Effector memory CD8-positive, alpha-beta T cell (primary cell): ENCODE measurements around the gene CATSPERD.
"Not testable (repeated sequence)": the region's sequence is repeated elsewhere in the genome, so short reads cannot be mapped to it uniquely, and the experiment has no call there.

Experiments
- ATAC-seq: fragments of 150-1000 bp; cut with Tn5 transposase; replicated peaks from 2 replicates; pipeline ENCODE4 v1.10.0; 2021; ENCODE audit warnings: mild to moderate bottlenecking, moderate library complexity
- DNase-seq, 3 experiments: peaks; one replicate each; pipeline ENCODE4 v3.0.0; 2021
- H3K27ac Mint-ChIP-seq, 2 donors: one replicate each; pipeline ENCODE4 v1.8.0; 2022; ENCODE audit warnings: mild to moderate bottlenecking in 2 of 2, mixed read lengths in 2 of 2, moderate library complexity in 2 of 2
- H3K27me3 Mint-ChIP-seq, 2 donors: one replicate each; pipeline ENCODE4 v1.8.0; 2022; ENCODE audit warnings: mixed read lengths in 2 of 2
- H3K36me3 Mint-ChIP-seq: one replicate; pipeline ENCODE4 v1.8.0; 2022; ENCODE audit warnings: mild to moderate bottlenecking, moderate library complexity, mixed read lengths; ENCODE audit not compliant: insufficient read depth
- H3K4me1 Mint-ChIP-seq, 2 donors: one replicate each; pipeline ENCODE4 v1.8.0; 2022; ENCODE audit warnings: low read depth in 2 of 2, mixed read lengths in 2 of 2
- H3K4me3 Mint-ChIP-seq, 2 donors: one replicate each; pipeline ENCODE4 v1.8.0; 2022; ENCODE audit warnings: mild to moderate bottlenecking in 2 of 2, mixed read lengths in 2 of 2, moderate library complexity in 2 of 2
- H3K9me3 Mint-ChIP-seq, 2 donors: one replicate each; pipeline ENCODE4 v1.8.0; 2022; ENCODE audit warnings: mixed read lengths in 2 of 2

Gene CATSPERD

DNA sequence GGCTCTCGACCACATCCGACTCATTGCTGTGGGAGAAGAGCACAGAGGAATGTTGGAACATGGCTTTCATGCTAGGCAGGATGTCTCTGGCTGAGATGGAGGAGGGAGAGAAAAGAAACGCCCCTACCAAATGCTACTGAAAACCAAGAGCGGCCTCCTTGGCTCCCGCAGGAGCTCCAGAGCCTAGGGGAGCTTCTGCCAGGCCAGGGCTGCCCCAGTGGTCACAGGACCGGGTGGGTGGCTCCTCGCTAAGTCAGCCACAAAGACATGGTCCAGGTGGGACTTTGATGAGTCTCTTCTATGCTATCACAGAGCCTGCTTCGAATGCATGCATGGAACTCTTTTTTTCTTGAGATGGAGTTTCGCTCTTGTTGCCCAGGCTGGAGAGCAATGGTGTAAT lies 7.2 kb upstream of the CATSPERD start:
- Mint-ChIP-seq H3K36me3 (peaks cover 78% of the 10 kb centered on the region), H3K4me3 (no peak overlapping the region), H3K4me1 (peaks cover 6 to 7% of the 10 kb centered on the region in 2 donors), H3K27me3 (no peaks in the 10 kb centered on the region), H3K9me3 (no peaks in the 10 kb centered on the region), H3K27ac (peak overlapping the region in 1 of 2 donors; percentile 35)
- DNase-seq: no peak
- ATAC-seq: no peak

GRCh38 chr19:5714816-5715215 lies 5.6 kb upstream of the CATSPERD start:
- H3K36me3 Mint-ChIP-seq: peaks cover 71% of the 10 kb centered on the region
- H3K4me1 Mint-ChIP-seq: peaks cover 14 to 16% of the 10 kb centered on the region in 2 donors
- H3K9me3 Mint-ChIP-seq: no peaks in the 10 kb centered on the region
- no peak for DNase-seq
- no peak for ATAC-seq
- no peak overlapping the region for H3K4me3 Mint-ChIP-seq
- no peak overlapping the region for H3K27ac Mint-ChIP-seq
- no peaks in the 10 kb centered on the region for H3K27me3 Mint-ChIP-seq

DNA sequence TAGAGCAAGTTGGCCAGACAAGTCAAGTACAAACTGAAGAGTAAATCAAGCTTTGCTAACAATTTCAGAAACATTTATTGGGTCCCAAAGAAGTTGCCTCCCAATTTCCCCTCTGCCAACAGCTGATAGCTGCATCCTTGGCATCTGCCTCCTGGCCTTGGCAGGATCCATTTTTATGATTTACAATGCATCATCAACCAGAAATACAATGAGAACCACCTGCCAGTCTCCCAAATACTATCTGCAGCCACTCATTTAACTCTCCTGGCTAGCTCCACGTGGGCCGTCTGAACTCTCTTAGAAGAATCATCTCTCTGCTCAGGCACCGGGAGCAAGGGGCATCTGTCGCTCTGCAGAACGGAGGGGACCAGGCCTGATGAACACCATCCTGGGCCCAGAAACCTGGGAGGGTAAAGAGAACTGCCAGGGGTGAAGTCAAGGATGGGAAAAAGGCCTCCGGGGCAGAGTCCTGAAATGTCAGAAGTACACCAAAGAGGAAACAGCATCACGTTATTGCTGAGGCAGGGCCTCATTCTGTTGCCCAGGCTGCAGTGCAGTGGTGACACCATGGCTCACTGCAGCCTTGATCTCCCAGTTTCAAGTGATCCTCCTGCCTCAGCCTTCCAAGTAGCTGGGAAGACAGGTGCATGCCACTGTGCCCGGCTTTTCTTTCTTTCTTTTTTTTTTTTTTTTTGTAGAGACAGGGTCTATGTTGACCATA lies 3.1 kb upstream of the CATSPERD start:
- no peak for ATAC-seq
- no peaks in the 10 kb centered on the region for H3K9me3 Mint-ChIP-seq
- peaks cover 61% of the 10 kb centered on the region for H3K36me3 Mint-ChIP-seq
- no peaks in the 10 kb centered on the region for H3K27me3 Mint-ChIP-seq
- peaks cover 16 to 18% of the 10 kb centered on the region in 2 donors for H3K4me1 Mint-ChIP-seq
- peak overlapping the region in 1 of 2 donors; percentile 93 for H3K4me3 Mint-ChIP-seq
- no peak for DNase-seq
- H3K27ac Mint-ChIP-seq: peak overlapping the region; percentile 91 to 97

GRCh38 chr19:5718037-5718578 lies 2.3 kb upstream of the CATSPERD start:
- DNase-seq: no peak
- ATAC-seq: no peak
- Mint-ChIP-seq H3K27ac (peak overlapping the region; percentile 91 to 97), H3K4me3 (peak overlapping the region; percentile 87 to 93), H3K9me3 (no peaks in the 10 kb centered on the region), H3K36me3 (peaks cover 53% of the 10 kb centered on the region), H3K4me1 (peaks cover 16 to 18% of the 10 kb centered on the region in 2 donors), H3K27me3 (no peaks in the 10 kb centered on the region)

DNA sequence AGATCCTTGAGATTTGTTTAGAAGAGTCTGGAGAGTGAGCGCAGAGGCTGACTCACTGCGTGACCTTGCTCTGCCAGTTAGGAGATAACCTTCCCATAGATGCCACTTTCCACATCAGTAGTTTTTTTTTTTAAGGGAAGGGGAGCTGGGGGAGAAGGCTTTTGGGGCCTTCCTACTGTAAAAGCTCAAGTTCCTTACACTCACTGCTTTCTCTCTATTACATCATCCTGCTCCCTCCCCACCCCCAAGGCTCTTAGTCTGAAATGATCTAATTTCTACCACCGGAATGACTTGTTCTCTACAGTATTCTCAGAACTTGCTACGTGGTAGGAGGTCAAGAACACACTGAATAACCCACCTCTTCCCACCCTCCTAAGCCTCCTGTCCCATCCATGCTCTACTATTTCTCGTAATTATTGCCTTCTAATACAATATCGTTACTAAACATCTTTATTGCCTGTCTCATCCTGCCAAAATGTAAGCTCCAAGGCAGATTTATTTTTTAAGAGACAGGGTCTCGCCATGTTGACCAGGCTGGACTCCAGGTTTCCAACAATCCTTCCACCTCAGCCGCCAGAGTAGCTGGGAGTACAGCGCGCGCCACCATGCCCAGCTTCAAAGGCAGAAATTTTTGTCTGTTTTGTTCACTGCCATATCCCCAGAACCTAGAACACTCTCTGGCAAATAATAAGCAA lies 1.7 kb upstream of the CATSPERD start:
- Mint-ChIP-seq H3K27ac (peak overlapping the region; percentile 91 to 97), H3K9me3 (no peaks in the 10 kb centered on the region), H3K36me3 (peaks cover 47% of the 10 kb centered on the region), H3K27me3 (no peaks in the 10 kb centered on the region), H3K4me1 (peaks cover 16 to 18% of the 10 kb centered on the region in 2 donors), H3K4me3 (peak overlapping the region; percentile 87 to 93)
- no peak for DNase-seq
- ATAC-seq: no peak

DNA sequence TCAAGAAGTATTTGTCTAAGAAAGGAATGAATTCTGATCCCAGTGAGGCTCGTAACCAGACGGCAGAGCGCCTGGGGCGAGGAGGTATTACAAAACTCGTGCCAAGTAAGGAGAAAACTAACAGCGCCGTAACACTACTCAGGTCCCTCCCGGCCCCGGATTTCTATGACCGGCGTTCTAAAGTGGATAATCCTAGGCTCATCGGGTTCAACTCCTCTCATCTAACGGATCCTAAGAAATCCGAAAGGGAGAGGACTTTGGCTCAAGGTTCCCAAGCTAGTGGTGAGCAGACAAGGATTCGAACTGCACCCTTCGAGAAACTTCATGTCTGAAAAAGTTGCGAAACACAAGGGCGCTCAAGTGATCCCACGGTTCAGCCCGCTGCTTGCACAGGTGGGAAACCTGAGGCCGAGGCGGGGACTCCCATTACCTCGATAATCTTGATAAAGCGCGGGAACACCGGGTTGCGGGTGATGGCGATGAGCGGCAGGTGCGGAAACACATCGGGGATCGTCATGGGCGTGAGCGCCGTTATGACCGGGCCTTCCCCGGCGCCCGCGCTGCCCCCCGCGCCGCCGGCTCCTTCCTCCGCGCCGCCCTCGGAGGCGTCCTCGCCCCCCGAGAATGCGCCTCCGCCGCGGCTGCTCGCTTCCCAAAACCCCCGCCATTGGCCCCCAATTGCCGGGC lies 1.0 kb upstream of the CATSPERD start:
- Mint-ChIP-seq H3K36me3 (peaks cover 40% of the 10 kb centered on the region), H3K27me3 (no peaks in the 10 kb centered on the region), H3K4me3 (peak overlapping the region; percentile 87 to 93), H3K4me1 (peaks cover 16 to 18% of the 10 kb centered on the region in 2 donors), H3K27ac (peak overlapping the region; percentile 91 to 97), H3K9me3 (no peaks in the 10 kb centered on the region)
- peak in 2 of 3 experiments; percentile 21 to 25 for DNase-seq
- ATAC-seq: no peak

DNA sequence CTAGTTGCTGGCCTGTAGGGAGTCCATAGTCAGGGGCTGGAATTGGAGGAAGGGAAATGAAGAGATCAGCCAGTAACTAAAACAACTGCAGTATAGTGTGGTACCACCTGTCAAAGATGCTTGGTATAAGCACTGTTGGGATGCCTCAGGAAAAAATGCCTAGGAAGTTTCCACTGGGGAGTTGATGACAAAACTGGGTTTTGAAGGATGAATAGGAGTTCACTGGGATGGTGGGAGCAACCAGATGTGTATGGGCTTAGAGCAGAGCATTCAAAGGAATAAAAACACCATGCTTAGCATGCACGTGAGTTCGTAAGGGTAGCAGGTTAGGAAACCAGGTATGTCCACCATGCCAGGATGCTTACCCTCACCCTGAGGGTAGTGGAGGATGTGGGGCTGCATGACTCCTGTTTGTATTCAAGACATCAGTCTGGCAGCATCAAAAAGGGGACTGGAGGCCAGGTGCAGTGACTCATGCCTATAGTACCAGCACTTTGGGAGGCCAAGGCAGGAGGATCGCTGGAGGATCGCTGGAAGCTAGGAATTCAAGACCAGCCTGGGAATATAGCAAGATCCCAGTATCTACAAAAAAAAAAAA lies 7.1 kb downstream of the CATSPERD start:
- DNase-seq: no peak
- H3K9me3 Mint-ChIP-seq: no peaks in the 10 kb centered on the region
- peaks cover 11 to 17% of the 10 kb centered on the region in 2 donors for H3K27me3 Mint-ChIP-seq
- no peak overlapping the region for H3K4me3 Mint-ChIP-seq
- no peak for ATAC-seq
- no peaks in the 10 kb centered on the region for H3K36me3 Mint-ChIP-seq
- no peak overlapping the region for H3K27ac Mint-ChIP-seq
- H3K4me1 Mint-ChIP-seq: no peaks in the 10 kb centered on the region

- H3K9me3 Mint-ChIP-seq, H3K36me3 Mint-ChIP-seq, H3K27me3 Mint-ChIP-seq, H3K4me1 Mint-ChIP-seq, DNase-seq, H3K27ac Mint-ChIP-seq, H3K4me3 Mint-ChIP-seq, ATAC-seq: not testable (repeated sequence)
Observed at GRCh38 chr19:5733172-5733571, 12.7 kb downstream of the CATSPERD start.

DNA sequence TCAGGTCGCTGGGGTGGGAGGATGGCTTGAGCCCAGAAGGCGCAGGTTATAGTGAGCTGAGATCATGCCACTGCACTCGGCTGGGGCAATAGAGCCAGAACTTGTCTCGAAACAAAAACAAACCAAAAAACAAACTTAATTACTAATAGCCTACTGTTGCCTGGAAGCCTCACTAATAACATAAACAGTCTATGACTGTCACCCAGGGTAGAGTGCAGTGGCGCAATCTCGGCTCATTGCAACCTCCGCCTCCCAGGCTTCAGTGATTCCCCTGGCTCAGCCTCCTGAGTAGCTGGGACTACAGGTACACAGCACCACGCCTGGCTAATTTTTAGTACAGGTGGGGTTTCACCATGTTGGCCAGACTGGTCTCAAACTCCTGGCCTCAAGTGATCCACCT lies 18.0 kb downstream of the CATSPERD start:
- no peaks in the 10 kb centered on the region for H3K36me3 Mint-ChIP-seq
- H3K4me1 Mint-ChIP-seq: no peaks in the 10 kb centered on the region
- no peak overlapping the region for H3K4me3 Mint-ChIP-seq
- H3K9me3 Mint-ChIP-seq: no peaks in the 10 kb centered on the region
- ATAC-seq (no peak), DNase-seq (no peak)
- H3K27me3 Mint-ChIP-seq: peaks cover under 1 to 8% of the 10 kb centered on the region in 2 donors
- no peak overlapping the region for H3K27ac Mint-ChIP-seq

DNA sequence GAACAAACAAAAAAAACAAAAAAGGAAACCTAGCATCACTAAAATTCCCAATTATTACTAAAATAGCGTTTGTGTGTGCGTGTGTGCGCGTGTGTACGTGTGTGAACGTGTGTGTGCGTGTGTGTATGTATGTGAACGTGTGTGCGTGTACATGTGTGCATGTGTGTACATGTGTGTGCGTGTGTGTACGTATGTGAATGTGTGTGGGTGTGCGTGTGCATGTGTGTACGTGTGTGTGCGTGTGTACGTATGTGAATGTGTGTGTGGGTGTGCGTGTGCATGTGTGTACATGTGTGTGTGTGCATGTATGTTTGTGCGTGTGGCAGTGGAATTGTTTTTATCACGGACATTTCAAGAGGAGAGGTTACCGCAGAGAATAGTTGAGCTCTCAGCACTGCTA lies 21.6 kb downstream of the CATSPERD start:
- Mint-ChIP-seq H3K36me3 (no peaks in the 10 kb centered on the region), H3K4me3 (no peak overlapping the region), H3K4me1 (no peaks in the 10 kb centered on the region), H3K9me3 (no peaks in the 10 kb centered on the region), H3K27me3 (peaks cover 5 to 8% of the 10 kb centered on the region in 2 donors), H3K27ac (no peak overlapping the region)
- DNase-seq (no peak), ATAC-seq (no peak)

GRCh38 chr19:5743630-5744029 lies 23.2 kb downstream of the CATSPERD start:
- no peak for ATAC-seq
- no peak for DNase-seq
- H3K4me1 Mint-ChIP-seq: no peaks in the 10 kb centered on the region
- no peaks in the 10 kb centered on the region for H3K36me3 Mint-ChIP-seq
- H3K27me3 Mint-ChIP-seq: peaks cover 5 to 8% of the 10 kb centered on the region in 2 donors
- H3K4me3 Mint-ChIP-seq: no peak overlapping the region
- no peaks in the 10 kb centered on the region for H3K9me3 Mint-ChIP-seq
- H3K27ac Mint-ChIP-seq: no peak overlapping the region

GRCh38 chr19:5744999-5745398 lies 24.6 kb downstream of the CATSPERD start:
- not testable (repeated sequence) for H3K9me3 Mint-ChIP-seq, H3K4me3 Mint-ChIP-seq, H3K36me3 Mint-ChIP-seq, DNase-seq, ATAC-seq, H3K4me1 Mint-ChIP-seq, H3K27ac Mint-ChIP-seq
- peaks cover 8 to 13% of the 10 kb centered on the region in 2 donors for H3K27me3 Mint-ChIP-seq

DNA sequence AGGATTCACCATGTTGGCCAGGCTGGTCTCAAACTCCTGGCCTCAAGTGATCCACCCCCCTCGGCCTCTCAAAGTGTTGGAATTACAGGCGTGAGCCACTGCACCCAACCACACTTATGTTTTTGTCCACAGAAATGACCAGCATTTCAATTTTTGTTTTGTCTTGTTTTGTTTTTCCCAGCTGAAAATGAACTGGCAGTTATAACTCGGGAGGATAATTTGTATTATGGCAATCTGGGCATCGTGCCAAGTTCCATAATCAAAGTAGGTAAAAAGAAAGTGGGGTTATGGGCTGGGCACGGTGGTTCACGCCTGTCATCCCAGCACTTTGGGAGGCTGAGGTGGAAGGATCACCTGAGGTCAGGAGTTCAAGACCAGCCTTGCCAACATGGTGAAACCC lies 28.5 kb downstream of the CATSPERD start:
- not testable (repeated sequence) for H3K9me3 Mint-ChIP-seq, DNase-seq, H3K4me3 Mint-ChIP-seq, ATAC-seq, H3K27ac Mint-ChIP-seq, H3K36me3 Mint-ChIP-seq, H3K4me1 Mint-ChIP-seq
- H3K27me3 Mint-ChIP-seq: peaks cover 8 to 15% of the 10 kb centered on the region in 2 donors
